RWPE2 (cell line): ENCODE measurements around the gene AIFM3.

Source experiments
- ATAC-seq: fragments of 200-7000 bp; cut with Tn5 transposase; 3 replicates; pipeline ENCODE4 v1.9.1; 2021; ENCODE audit warnings: low read depth
- DNase-seq: peaks from one replicate; pipeline ENCODE4 v3.0.0-alpha.2; 2020; ENCODE audit warnings: low spot score
- H3K27ac ChIP-seq: fragments of 450-650 bp; 2 replicates; pipeline ENCODE4 v1.5.1; 2017; ENCODE audit warnings: mild to moderate bottlenecking; ENCODE audit not compliant: poor library complexity, severe bottlenecking
- H3K27me3 ChIP-seq: fragments of 250-450 bp; sonication (Bioruptor Pico); 2 replicates; pipeline ENCODE4 v1.5.1; 2021; ENCODE audit warnings: mild to moderate bottlenecking, moderate library complexity; ENCODE audit not compliant: insufficient read depth, poor library complexity, severe bottlenecking
- H3K36me3 ChIP-seq: fragments of 250-450 bp; sonication (Bioruptor Pico); 2 replicates; pipeline ENCODE4 v1.5.1; 2020; ENCODE audit warnings: low read depth, mild to moderate bottlenecking, moderate library complexity
- H3K4me1 ChIP-seq: fragments of 250-450 bp; sonication (Bioruptor Pico); 2 replicates; pipeline ENCODE4 v1.5.1; 2021; ENCODE audit warnings: mild to moderate bottlenecking, moderate library complexity; ENCODE audit not compliant: insufficient read depth, poor library complexity, severe bottlenecking
- H3K4me3 ChIP-seq: fragments of 250-450 bp; sonication (Bioruptor Pico); 2 replicates; pipeline ENCODE4 v1.5.1; 2021; ENCODE audit warnings: mild to moderate bottlenecking, moderate library complexity; ENCODE audit not compliant: severe bottlenecking
- H3K9me3 ChIP-seq: fragments of 250-450 bp; sonication (Bioruptor Pico); 2 replicates; pipeline ENCODE4 v1.5.1; 2021; ENCODE audit warnings: mild to moderate bottlenecking, moderate library complexity; ENCODE audit not compliant: severe bottlenecking
- TF ChIP-seq, protein P1 (sequence below): fragments of 450-650 bp; IDR thresholded peaks from one replicate; pipeline ENCODE4 v1.5.1; 2017; ENCODE audit warnings: mild to moderate bottlenecking, moderate library complexity; ENCODE audit not compliant: poor library complexity, severe bottlenecking

AIFM3 gene

DNA sequence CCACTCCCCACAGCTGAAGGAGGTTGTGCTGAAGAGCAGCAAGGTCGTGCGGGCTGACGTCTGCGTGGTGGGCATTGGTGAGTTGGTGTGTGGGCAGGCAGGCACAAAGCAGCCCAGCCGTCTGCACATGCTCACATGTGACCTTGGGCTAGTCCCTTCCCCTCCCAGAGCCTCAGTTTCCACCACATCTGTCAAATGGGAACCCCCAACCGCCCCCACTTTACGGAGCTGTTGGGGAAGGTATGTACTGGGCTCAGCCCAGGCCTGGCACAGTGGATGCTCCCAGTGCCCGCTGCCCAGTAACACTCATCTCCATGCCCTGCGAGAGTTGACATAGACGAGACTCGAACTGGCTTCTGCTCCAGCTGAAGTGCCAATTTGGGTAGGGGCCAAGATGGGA, 10.0 kb downstream of the AIFM3 start:
- Histone ChIP-seq H3K27ac (no peak overlapping the region), H3K9me3 (no peaks in the 10 kb centered on the region), H3K36me3 (no peaks in the 10 kb centered on the region), H3K27me3 (no peaks in the 10 kb centered on the region), H3K4me3 (no peak overlapping the region), H3K4me1 (no peaks in the 10 kb centered on the region)
- ATAC-seq (no peak), DNase-seq (no peak)
- TF ChIP-seq, protein P1, sequence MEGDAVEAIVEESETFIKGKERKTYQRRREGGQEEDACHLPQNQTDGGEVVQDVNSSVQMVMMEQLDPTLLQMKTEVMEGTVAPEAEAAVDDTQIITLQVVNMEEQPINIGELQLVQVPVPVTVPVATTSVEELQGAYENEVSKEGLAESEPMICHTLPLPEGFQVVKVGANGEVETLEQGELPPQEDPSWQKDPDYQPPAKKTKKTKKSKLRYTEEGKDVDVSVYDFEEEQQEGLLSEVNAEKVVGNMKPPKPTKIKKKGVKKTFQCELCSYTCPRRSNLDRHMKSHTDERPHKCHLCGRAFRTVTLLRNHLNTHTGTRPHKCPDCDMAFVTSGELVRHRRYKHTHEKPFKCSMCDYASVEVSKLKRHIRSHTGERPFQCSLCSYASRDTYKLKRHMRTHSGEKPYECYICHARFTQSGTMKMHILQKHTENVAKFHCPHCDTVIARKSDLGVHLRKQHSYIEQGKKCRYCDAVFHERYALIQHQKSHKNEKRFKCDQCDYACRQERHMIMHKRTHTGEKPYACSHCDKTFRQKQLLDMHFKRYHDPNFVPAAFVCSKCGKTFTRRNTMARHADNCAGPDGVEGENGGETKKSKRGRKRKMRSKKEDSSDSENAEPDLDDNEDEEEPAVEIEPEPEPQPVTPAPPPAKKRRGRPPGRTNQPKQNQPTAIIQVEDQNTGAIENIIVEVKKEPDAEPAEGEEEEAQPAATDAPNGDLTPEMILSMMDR: no peak

DNA sequence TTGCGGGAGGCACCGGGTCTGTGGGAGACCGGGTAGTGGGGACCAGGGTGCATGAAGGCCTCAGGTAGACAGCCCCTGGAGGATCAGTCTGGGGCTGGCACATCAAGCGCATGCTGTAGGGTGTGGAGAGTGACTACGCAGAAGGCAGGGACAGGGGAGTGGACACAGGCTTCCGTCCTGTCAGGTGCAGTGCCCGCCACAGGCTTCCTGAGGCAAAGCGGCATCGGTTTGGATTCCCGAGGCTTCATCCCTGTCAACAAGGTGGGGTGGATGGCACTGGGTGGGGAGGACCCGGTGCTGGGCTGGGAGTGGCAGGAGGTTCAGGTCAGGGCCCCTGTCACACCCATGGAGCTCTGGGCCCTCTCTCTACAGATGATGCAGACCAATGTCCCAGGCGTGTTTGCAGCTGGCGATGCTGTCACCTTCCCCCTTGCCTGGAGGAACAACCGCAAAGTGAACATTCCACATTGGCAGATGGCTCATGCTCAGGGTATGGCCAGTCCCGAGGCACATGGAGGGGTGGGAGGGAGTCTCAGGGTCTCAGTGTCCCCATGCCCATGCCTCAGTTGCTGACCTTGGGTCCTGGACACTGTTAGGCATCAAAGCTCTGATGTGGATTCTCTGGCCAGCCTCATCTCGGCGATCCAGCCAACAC, 10.6 kb downstream of the AIFM3 start:
- H3K9me3 ChIP-seq: no peaks in the 10 kb centered on the region
- no peak overlapping the region for H3K4me3 ChIP-seq
- no peaks in the 10 kb centered on the region for H3K27me3 ChIP-seq
- no peaks in the 10 kb centered on the region for H3K4me1 ChIP-seq
- DNase-seq (no peak), ATAC-seq (no peak)
- TF ChIP-seq, protein P1: no peak
- no peak overlapping the region for H3K27ac ChIP-seq
- H3K36me3 ChIP-seq: no peaks in the 10 kb centered on the region

DNA sequence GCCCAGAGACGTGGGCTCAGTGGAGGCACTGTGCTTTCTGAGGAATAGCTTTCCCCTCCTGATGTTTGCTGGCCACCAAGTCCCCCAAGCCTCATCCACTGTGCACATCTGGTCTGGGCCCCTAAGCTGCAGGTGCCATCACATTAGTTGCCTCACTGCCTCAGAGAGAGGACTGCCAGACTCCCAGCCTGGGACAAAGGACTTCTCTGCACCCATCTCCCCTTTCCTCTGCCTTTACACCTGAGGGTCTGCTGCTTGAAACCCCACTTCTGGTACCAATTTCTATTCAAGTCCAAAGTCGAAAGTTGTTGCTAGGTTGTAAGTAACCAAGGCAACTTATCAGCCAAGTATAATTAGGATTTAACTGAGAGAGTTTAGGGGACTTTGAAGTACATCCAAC, 11.4 kb downstream of the AIFM3 start:
- Histone ChIP-seq H3K4me1 (no peaks in the 10 kb centered on the region), H3K27ac (no peak overlapping the region), H3K27me3 (no peaks in the 10 kb centered on the region), H3K36me3 (peaks cover 3% of the 10 kb centered on the region; the same call in 1 of the 2 replicates), H3K4me3 (no peak overlapping the region), H3K9me3 (no peaks in the 10 kb centered on the region)
- DNase-seq: no peak
- no peak for ATAC-seq
- TF ChIP-seq, protein P1: no peak

DNA sequence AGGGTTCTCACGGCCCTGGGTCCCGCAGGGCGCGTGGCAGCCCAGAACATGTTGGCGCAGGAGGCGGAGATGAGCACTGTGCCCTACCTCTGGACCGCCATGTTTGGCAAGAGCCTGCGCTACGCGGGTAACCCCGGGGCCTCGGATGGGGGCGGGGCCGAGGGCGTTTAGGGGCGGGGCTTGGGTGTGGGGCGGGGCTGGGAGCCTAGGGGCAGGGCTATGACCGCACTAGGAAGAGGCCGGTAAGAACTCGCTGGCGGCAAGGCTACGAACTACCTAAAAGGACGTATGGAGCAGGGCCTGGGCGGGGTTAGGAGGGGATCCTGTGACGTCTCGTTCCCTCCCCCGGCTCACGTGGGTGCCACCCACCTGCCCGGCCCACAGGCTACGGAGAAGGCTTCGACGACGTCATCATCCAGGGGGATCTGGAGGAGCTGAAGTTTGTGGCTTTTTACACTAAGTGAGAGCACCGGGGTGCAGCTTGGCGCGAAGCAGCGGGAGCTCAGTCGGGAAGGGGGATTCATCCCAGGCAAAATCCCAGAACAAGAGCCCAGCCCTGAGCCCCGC, 12.3 kb downstream of the AIFM3 start:
- Histone ChIP-seq H3K9me3 (no peaks in the 10 kb centered on the region), H3K27me3 (no peaks in the 10 kb centered on the region), H3K4me3 (no peak overlapping the region), H3K27ac (no peak overlapping the region), H3K4me1 (no peaks in the 10 kb centered on the region), H3K36me3 (peaks cover 9% of the 10 kb centered on the region)
- DNase-seq: no peak
- TF ChIP-seq, protein P1: no peak
- 0 out of 3 replicates have a peak, but pooled peaks have one; percentile 18 for ATAC-seq

DNA sequence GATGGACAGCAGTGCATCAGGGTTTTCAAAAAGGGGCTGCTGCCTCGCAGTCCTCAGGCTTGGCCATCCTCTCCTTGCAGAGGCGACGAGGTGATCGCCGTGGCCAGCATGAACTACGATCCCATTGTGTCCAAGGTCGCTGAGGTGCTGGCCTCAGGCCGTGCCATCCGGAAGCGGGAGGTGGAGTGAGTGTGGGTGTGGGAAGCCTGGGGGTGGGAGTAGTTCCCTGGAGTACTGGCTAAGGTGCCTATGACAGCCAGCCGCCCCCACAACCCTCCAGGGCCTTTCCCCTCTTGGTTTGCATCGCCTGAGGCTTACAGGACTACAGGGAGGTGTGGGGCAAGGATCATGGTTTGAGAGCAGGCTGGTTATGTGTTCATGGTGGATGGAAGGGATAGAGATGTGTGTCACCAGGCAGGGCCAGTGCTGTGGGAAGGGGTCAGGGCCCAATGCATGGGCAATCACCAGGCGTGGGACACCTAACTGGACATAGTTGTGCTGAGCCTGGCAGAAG, 12.9 kb downstream of the AIFM3 start:
- ATAC-seq: no peak
- TF ChIP-seq, protein P1: no peak
- Histone ChIP-seq H3K27me3 (no peaks in the 10 kb centered on the region), H3K27ac (no peak overlapping the region), H3K9me3 (no peaks in the 10 kb centered on the region), H3K36me3 (peaks cover 10% of the 10 kb centered on the region), H3K4me3 (no peak overlapping the region), H3K4me1 (no peaks in the 10 kb centered on the region)
- no peak for DNase-seq
